CD14-positive monocyte (primary cell): Measurements from ENCODE around the gene VPS8. TPM values are rescaled to one million over a fixed set of nuclear protein-coding genes. Genes with fewer than 3 reads are reported as not detected.

Experiments used
- DNase-seq, 3 donors: peaks; one replicate each; pipeline ENCODE4 v3.0.0-alpha.2; 2011 to 2022
- H2AFZ ChIP-seq: 2 replicates; pipeline ENCODE4 v1.6.0; 2012; ENCODE audit warnings: mild to moderate bottlenecking, low read depth, low read length, inconsistent platforms; ENCODE audit not compliant: insufficient read depth, poor library complexity, severe bottlenecking
- H3K27ac ChIP-seq, 2 donors: 1 replicate in 1 of 2; 2 replicates in 1 of 2; pipeline ENCODE4 v1.5.1; 2012 to 2013; ENCODE audit warnings: low read length in 2 of 2, control low read depth in 1 of 2, inconsistent platforms in 1 of 2, low read depth in 1 of 2, mild to moderate bottlenecking in 1 of 2
- H3K27me3 ChIP-seq, 2 donors: one replicate each; pipeline versions ENCODE4 v1.6.0 to v1.6.1; 2011 to 2013; ENCODE audit warnings: low read length in 2 of 2; ENCODE audit not compliant: control insufficient read depth in 2 of 2, insufficient read depth in 2 of 2
- H3K36me3 ChIP-seq, 2 donors: replicated peaks in 1 of 2; 1 replicate in 1 of 2; 2 replicates in 1 of 2; pipeline versions ENCODE4 v1.5.1 to v1.6.1; 2012 to 2013; ENCODE audit warnings: low read length in 2 of 2, control low read depth in 1 of 2, inconsistent platforms in 1 of 2, mild to moderate bottlenecking in 1 of 2; ENCODE audit not compliant: insufficient read depth in 2 of 2, control insufficient read depth in 1 of 2
- H3K4me1 ChIP-seq, 2 donors: 1 replicate in 1 of 2; 2 replicates in 1 of 2; pipeline versions ENCODE4 v1.5.1 to v1.6.1; 2012 to 2013; ENCODE audit warnings: low read length in 2 of 2, control low read depth in 1 of 2, inconsistent platforms in 1 of 2, mild to moderate bottlenecking in 1 of 2, moderate library complexity in 1 of 2; ENCODE audit not compliant: insufficient read depth in 2 of 2, control insufficient read depth in 1 of 2
- H3K4me2 ChIP-seq: replicated peaks from 2 replicates; pipeline ENCODE3; 2012; ENCODE audit warnings: low read length, moderate library complexity, mild to moderate bottlenecking; ENCODE audit not compliant: poor library complexity, severe bottlenecking; ENCODE audit errors: extremely low read depth
- H3K4me3 ChIP-seq, 3 experiments: fragments of 200-600 bp in 1 of 3; sonication (generic) in 1 of 3; replicated peaks in 1 of 3; 1 replicate in 2 of 3; 2 replicates in 1 of 3; pipeline ENCODE4 v1.5.1; 2011 to 2013; ENCODE audit warnings: low read length in 3 of 3, mild to moderate bottlenecking in 3 of 3, control low read depth in 2 of 3, low read depth in 2 of 3, inconsistent platforms in 1 of 3, moderate library complexity in 1 of 3
- H3K79me2 ChIP-seq: 2 replicates; pipeline ENCODE4 v1.6.0; 2012; ENCODE audit warnings: mild to moderate bottlenecking, control low read depth, inconsistent platforms, low read length, moderate library complexity; ENCODE audit not compliant: insufficient read depth
- H3K9ac ChIP-seq: 2 replicates; pipeline ENCODE4 v1.6.0; 2017; ENCODE audit warnings: low read length, mild to moderate bottlenecking; ENCODE audit not compliant: insufficient read depth, poor library complexity, severe bottlenecking
- H3K9me3 ChIP-seq, 2 donors: replicated peaks in 1 of 2; 1 replicate in 1 of 2; 2 replicates in 1 of 2; pipeline versions ENCODE4 v1.5.1 to v1.6.1; 2012 to 2013; ENCODE audit warnings: low read length in 2 of 2, control low read depth in 1 of 2; ENCODE audit not compliant: control insufficient read depth in 1 of 2, insufficient read depth in 1 of 2
- H4K20me1 ChIP-seq: 2 replicates; pipeline ENCODE4 v1.6.0; 2012; ENCODE audit warnings: mild to moderate bottlenecking, low read length, control low read depth, moderate library complexity; ENCODE audit not compliant: insufficient read depth
- H3K27ac Mint-ChIP-seq, 7 donors: one replicate each; pipeline ENCODE4 v1.8.0; 2020; ENCODE audit warnings: mild to moderate bottlenecking in 7 of 7, mixed read lengths in 7 of 7, moderate library complexity in 6 of 7, inconsistent platforms in 2 of 7
- H3K27me3 Mint-ChIP-seq, 3 donors: one replicate each; pipeline ENCODE4 v1.8.0; 2021 to 2022; ENCODE audit warnings: low read depth in 3 of 3, mild to moderate bottlenecking in 3 of 3, mixed read lengths in 3 of 3, moderate library complexity in 3 of 3, inconsistent platforms in 1 of 3
- H3K36me3 Mint-ChIP-seq, 2 donors: one replicate each; pipeline ENCODE4 v1.8.0; 2020; ENCODE audit warnings: mixed read lengths in 2 of 2, inconsistent platforms in 1 of 2, mild to moderate bottlenecking in 1 of 2
- H3K4me1 Mint-ChIP-seq: one replicate; pipeline ENCODE4 v1.8.0; 2020; ENCODE audit warnings: mild to moderate bottlenecking, mixed read lengths
- H3K4me3 Mint-ChIP-seq, 2 donors: one replicate each; pipeline ENCODE4 v1.8.0; 2020; ENCODE audit warnings: mild to moderate bottlenecking in 2 of 2, mixed read lengths in 2 of 2, moderate library complexity in 1 of 2
- H3K9me3 Mint-ChIP-seq, 7 donors: one replicate each; pipeline ENCODE4 v1.8.0; 2020 to 2022; ENCODE audit warnings: mixed read lengths in 7 of 7, mild to moderate bottlenecking in 6 of 7, moderate library complexity in 6 of 7, inconsistent platforms in 2 of 7
- WGBS: methylation state at CpG from one replicate; pipeline ENCODE4 v1.1.5; 2013; ENCODE audit warnings: missing lambda C conversion rate; ENCODE audit not compliant: insufficient coverage; 5-methylcytosine and 5-hydroxymethylcytosine counted together
- intact Hi-C, 2 donors: fragments of 100-400 bp; cut with micrococcal nuclease; formaldehyde crosslinking; loops; one replicate each; pipeline versions ENCODE4 v1.15.0 to v1.15.1; 2023
- polyA plus RNA-seq, 3 donors: library from polyadenylated mRNA; depleted of rRNA in 1 of 3; unstranded in 2 of 3; stranded (reverse) in 1 of 3; fragments of 300-500 nt in 2 of 3; fragments of >200 nt in 1 of 3; fragmentation: Illumina TruSeq in 2 of 3; gene quantifications; 1 replicate in 2 of 3; 2 replicates in 1 of 3; pipeline ENCODE4 v1.2.3, GENCODE V29; 2012 to 2021
- TF ChIP-seq, protein P1 (sequence below): fragments of 200-600 bp; IDR thresholded peaks from one replicate; pipeline ENCODE4 v1.8.0; 2022; ENCODE audit warnings: antibody characterized with exemption, mild to moderate bottlenecking

The VPS8 gene
- polyA plus RNA-seq, 3 donors = 22.0 to 42.3 (median 29.2) TPM

DNA sequence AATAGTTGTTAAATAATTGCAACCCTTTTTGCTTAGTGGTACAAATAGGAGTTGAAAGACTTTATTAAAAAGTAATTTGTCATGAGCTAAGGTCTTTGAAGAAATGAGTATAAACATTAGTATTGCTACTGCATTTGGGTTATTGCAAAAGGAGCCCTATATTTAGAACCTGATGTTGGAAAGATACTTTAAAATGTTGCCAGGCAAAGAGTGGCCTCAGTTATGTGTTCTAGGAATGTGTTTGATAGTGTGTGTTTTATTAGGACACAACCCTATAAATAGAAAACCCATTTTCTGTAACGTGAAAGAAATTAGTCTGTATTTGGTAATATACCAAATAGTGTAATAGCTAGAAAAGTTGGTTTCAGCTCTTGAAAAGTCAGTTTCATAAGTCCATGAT, 10.7 kb downstream of the VPS8 start:
- DNase-seq = no peak
- intact Hi-C loops = no loop called here
- H3K36me3 ChIP-seq = peaks cover 20 to 37% of the 10 kb centered on the region in 2 donors
- H3K4me1 Mint-ChIP-seq = peaks cover 15% of the 10 kb centered on the region
- H3K4me2 ChIP-seq = no peak overlapping the region
- H3K27ac Mint-ChIP-seq = no peak overlapping the region
- H3K36me3 Mint-ChIP-seq = peaks cover 29 to 34% of the 10 kb centered on the region in 2 donors
- peaks cover 48% of the 10 kb centered on the region for H4K20me1 ChIP-seq
- WGBS = no CpG with 5 or more reads among the region's 1 CpG
- H3K27ac ChIP-seq = no peak overlapping the region
- no peaks in the 10 kb centered on the region for H3K27me3 Mint-ChIP-seq
- H3K4me1 ChIP-seq = peaks cover 4 to 7% of the 10 kb centered on the region in 2 donors
- no peak overlapping the region for H2AFZ ChIP-seq
- peaks cover 14% of the 10 kb centered on the region for H3K79me2 ChIP-seq
- TF ChIP-seq, protein P1, sequence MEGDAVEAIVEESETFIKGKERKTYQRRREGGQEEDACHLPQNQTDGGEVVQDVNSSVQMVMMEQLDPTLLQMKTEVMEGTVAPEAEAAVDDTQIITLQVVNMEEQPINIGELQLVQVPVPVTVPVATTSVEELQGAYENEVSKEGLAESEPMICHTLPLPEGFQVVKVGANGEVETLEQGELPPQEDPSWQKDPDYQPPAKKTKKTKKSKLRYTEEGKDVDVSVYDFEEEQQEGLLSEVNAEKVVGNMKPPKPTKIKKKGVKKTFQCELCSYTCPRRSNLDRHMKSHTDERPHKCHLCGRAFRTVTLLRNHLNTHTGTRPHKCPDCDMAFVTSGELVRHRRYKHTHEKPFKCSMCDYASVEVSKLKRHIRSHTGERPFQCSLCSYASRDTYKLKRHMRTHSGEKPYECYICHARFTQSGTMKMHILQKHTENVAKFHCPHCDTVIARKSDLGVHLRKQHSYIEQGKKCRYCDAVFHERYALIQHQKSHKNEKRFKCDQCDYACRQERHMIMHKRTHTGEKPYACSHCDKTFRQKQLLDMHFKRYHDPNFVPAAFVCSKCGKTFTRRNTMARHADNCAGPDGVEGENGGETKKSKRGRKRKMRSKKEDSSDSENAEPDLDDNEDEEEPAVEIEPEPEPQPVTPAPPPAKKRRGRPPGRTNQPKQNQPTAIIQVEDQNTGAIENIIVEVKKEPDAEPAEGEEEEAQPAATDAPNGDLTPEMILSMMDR = no peak
- H3K9me3 ChIP-seq = no peaks in the 10 kb centered on the region
- peaks cover 0 to 3% (median 0%) of the 10 kb centered on the region in 7 donors for H3K9me3 Mint-ChIP-seq
- no peaks in the 10 kb centered on the region for H3K27me3 ChIP-seq
- no peak overlapping the region for H3K4me3 Mint-ChIP-seq
- no peak overlapping the region for H3K4me3 ChIP-seq
- H3K9ac ChIP-seq = no peak overlapping the region

DNA sequence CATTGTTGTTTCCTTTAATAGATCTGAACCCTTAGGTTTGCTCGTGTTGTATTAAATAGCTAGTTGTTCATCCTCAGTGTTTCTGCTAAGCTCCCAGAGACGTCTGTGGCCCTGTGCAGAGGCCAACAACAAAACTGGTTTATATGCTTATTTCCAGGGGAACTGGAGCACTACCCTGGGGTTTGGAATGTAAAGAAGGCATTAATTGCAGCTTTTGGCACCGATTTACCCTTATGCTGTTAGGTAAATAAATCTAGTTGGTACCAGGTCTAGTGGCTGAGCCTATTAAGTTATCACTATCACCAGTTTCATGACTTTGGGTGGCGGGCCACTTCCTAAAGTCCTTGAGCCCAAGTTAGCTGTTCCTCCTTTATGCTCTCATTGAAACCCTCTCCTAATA, 12.0 kb downstream of the VPS8 start:
- peaks cover 4% of the 10 kb centered on the region for H3K79me2 ChIP-seq
- no peak overlapping the region for H3K4me3 Mint-ChIP-seq
- TF ChIP-seq, protein P1 = no peak
- H3K36me3 Mint-ChIP-seq = peaks cover 39 to 43% of the 10 kb centered on the region in 2 donors
- intact Hi-C loops = no loop called here
- H3K27ac Mint-ChIP-seq = no peak overlapping the region
- no peaks in the 10 kb centered on the region for H3K9me3 ChIP-seq
- H4K20me1 ChIP-seq = peaks cover 36% of the 10 kb centered on the region
- no peak overlapping the region for H2AFZ ChIP-seq
- peaks cover 10% of the 10 kb centered on the region for H3K4me1 Mint-ChIP-seq
- no peak for DNase-seq
- H3K36me3 ChIP-seq = peaks cover 29 to 50% of the 10 kb centered on the region in 2 donors
- no peak overlapping the region for H3K4me3 ChIP-seq
- 92% methylated on average over 2 of the region's 4 CpGs for WGBS
- no peaks in the 10 kb centered on the region for H3K27me3 ChIP-seq
- H3K9me3 Mint-ChIP-seq = peaks cover 0 to 3% (median 0%) of the 10 kb centered on the region in 7 donors
- H3K27me3 Mint-ChIP-seq = no peaks in the 10 kb centered on the region
- no peaks in the 10 kb centered on the region for H3K4me1 ChIP-seq
- H3K4me2 ChIP-seq = no peak overlapping the region
- H3K9ac ChIP-seq = no peak overlapping the region
- no peak overlapping the region for H3K27ac ChIP-seq
